Nephron progenitor cell (in vitro differentiated cells): ENCODE measurements around the gene IGF2R.

Source experiments
- DNase-seq: peaks from one replicate; pipeline ENCODE4 v3.0.0; 2021
- H3K27ac Mint-ChIP-seq: 2 replicates; pipeline ENCODE4 v1.8.0; 2021; ENCODE audit warnings: mild to moderate bottlenecking, moderate library complexity, mixed read lengths
- H3K27me3 Mint-ChIP-seq: 2 replicates; pipeline ENCODE4 v1.8.0; 2021; ENCODE audit warnings: mild to moderate bottlenecking, low read depth, mixed read lengths; ENCODE audit not compliant: poor library complexity
- H3K36me3 Mint-ChIP-seq: 2 replicates; pipeline ENCODE4 v1.8.0; 2021; ENCODE audit warnings: low read depth, mixed read lengths
- H3K4me1 Mint-ChIP-seq: 2 replicates; pipeline ENCODE4 v1.8.0; 2021; ENCODE audit warnings: mixed read lengths
- H3K4me3 Mint-ChIP-seq: 2 replicates; pipeline ENCODE4 v1.8.0; 2021; ENCODE audit warnings: mild to moderate bottlenecking, moderate library complexity, mixed read lengths
- H3K9me3 Mint-ChIP-seq: 2 replicates; pipeline ENCODE4 v1.8.0; 2021; ENCODE audit warnings: mild to moderate bottlenecking, moderate library complexity, mixed read lengths
- CTCF ChIP-seq: fragments of 200-600 bp; sonication (generic); IDR thresholded peaks from 2 replicates; pipeline ENCODE4 v1.5.0; 2021; ENCODE audit warnings: antibody characterized with exemption

The IGF2R gene

GRCh38 chr6:160102956-160103824, 134.3 kb downstream of the IGF2R start:
- Mint-ChIP-seq H3K9me3 (no peaks in the 10 kb centered on the region), H3K27me3 (no peaks in the 10 kb centered on the region), H3K4me1 (peaks cover 8% of the 10 kb centered on the region), H3K36me3 (peaks cover 69% of the 10 kb centered on the region), H3K27ac (no peak overlapping the region), H3K4me3 (no peak overlapping the region)
- TF ChIP-seq CTCF, result peak; percentile 18
- DNase-seq, result no peak

GRCh38 chr6:160103825-160104100, 134.9 kb downstream of the IGF2R start:
- TF ChIP-seq CTCF, result no peak
- H3K9me3 Mint-ChIP-seq, result no peaks in the 10 kb centered on the region
- H3K4me1 Mint-ChIP-seq, result peaks cover 8% of the 10 kb centered on the region
- H3K4me3 Mint-ChIP-seq, result no peak overlapping the region
- peaks cover 65% of the 10 kb centered on the region for H3K36me3 Mint-ChIP-seq
- no peak for DNase-seq
- H3K27ac Mint-ChIP-seq, result no peak overlapping the region
- H3K27me3 Mint-ChIP-seq, result no peaks in the 10 kb centered on the region

GRCh38 chr6:160104821-160105517, 136.1 kb downstream of the IGF2R start:
- TF ChIP-seq CTCF, result no peak
- Mint-ChIP-seq H3K36me3 (peaks cover 56% of the 10 kb centered on the region), H3K27me3 (no peaks in the 10 kb centered on the region), H3K27ac (peak overlapping the region; percentile 83), H3K4me3 (no peak overlapping the region), H3K4me1 (peaks cover 8% of the 10 kb centered on the region), H3K9me3 (no peaks in the 10 kb centered on the region)
- DNase-seq, result no peak

DNA sequence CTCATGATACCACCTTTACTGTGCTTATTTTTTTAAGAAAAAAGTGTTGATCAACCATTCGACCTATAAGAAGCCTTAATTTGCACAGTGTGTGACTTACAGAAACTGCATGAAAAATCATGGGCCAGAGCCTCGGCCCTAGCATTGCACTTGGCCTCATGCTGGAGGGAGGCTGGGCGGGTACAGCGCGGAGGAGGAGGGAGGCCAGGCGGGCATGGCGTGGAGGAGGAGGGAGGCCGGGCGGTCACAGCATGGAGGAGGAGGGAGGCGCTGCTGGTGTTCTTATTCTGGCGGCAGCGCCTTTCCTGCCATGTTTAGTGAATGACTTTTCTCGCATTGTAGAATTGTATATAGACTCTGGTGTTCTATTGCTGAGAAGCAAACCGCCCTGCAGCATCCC, 137.1 kb downstream of the IGF2R start:
- no peak for TF ChIP-seq CTCF
- Mint-ChIP-seq H3K4me3 (no peak overlapping the region), H3K4me1 (peaks cover 8% of the 10 kb centered on the region), H3K27me3 (no peaks in the 10 kb centered on the region), H3K9me3 (no peaks in the 10 kb centered on the region), H3K36me3 (peaks cover 57% of the 10 kb centered on the region), H3K27ac (no peak overlapping the region)
- DNase-seq, result no peak

GRCh38 chr6:160106701-160107100, 137.8 kb downstream of the IGF2R start:
- Mint-ChIP-seq H3K4me3 (no peak overlapping the region), H3K4me1 (peaks cover 8% of the 10 kb centered on the region), H3K27ac (peak overlapping the region; percentile 87), H3K9me3 (no peaks in the 10 kb centered on the region), H3K27me3 (no peaks in the 10 kb centered on the region), H3K36me3 (peaks cover 53% of the 10 kb centered on the region)
- TF ChIP-seq CTCF, result no peak
- DNase-seq, result no peak
